HepG2 (cell line): ENCODE data around the gene FANK1. TPM values are rescaled to one million over a fixed set of nuclear protein-coding genes. Genes with fewer than 3 reads are reported as not detected.

Experiments
- ATAC-seq: fragments of 200-7000 bp; cut with Tn5 transposase; 3 replicates; pipeline ENCODE4 v1.9.1; 2020; ENCODE audit warnings: mild to moderate bottlenecking, moderate library complexity
- BruUV-seq: library from RNA; stranded (reverse); fragments of 400-500 nt; replicated peaks from 2 replicates; lab custom pipeline; 2021; lab: Mats Ljungman, UMichigan
- CTCF ChIA-PET: fragments of 300-600 bp; formaldehyde crosslinking; extraction: SDS; loops from one replicate; lab custom pipeline; 2021; ENCODE audit warnings: low total read pairs, inconsistent platforms, low intra/inter-chr PET ratio; lab: Yijun Ruan, JAX
- POLR2A ChIA-PET: fragments of 350-600 bp; sonication (Branson Sonifier 250); formaldehyde crosslinking; loops from one replicate; lab custom pipeline; 2020; ENCODE audit warnings: antibody characterized with exemption, inconsistent platforms; lab: Yijun Ruan, JAX
- DNase-seq: peaks from one replicate; pipeline ENCODE4 v3.0.0-alpha.2; 2015; ENCODE audit warnings: low spot score
- FAIRE-seq: peaks from 3 replicates; lab custom pipeline; 2011; peaks lifted over from hg19 to GRCh38; lab: Jason Lieb, UNC
- H2AFZ ChIP-seq: one replicate; pipeline ENCODE4 v1.6.1; 2011; ENCODE audit warnings: low read length, inconsistent platforms
- H3K27ac ChIP-seq: fragments of 300-600 bp; 3 replicates; pipeline ENCODE4 v1.8.0; 2011; ENCODE audit warnings: mixed run types, mild to moderate bottlenecking, mixed read lengths, low read length, inconsistent platforms; ENCODE audit not compliant: insufficient read depth; ENCODE audit errors: extremely low read length
- H3K27me3 ChIP-seq, 2 experiments: fragments of 200-600 bp in 1 of 2; 2 replicates in 1 of 2; 3 replicates in 1 of 2; pipeline versions ENCODE4 v1.6.0 to v1.8.0; 2011; ENCODE audit warnings: low read length in 2 of 2, mild to moderate bottlenecking in 2 of 2, moderate library complexity in 2 of 2, inconsistent platforms in 1 of 2; ENCODE audit not compliant: insufficient read depth in 2 of 2, control insufficient read depth in 1 of 2
- H3K36me3 ChIP-seq, 2 experiments: fragments of 200-600 bp in 1 of 2; replicated peaks in 1 of 2; 2 replicates in 1 of 2; 3 replicates in 1 of 2; pipeline versions ENCODE4 v1.5.1 to v1.8.0; 2011; ENCODE audit warnings: low read length in 2 of 2, inconsistent platforms in 1 of 2; ENCODE audit not compliant: insufficient read depth in 2 of 2, control insufficient read depth in 1 of 2
- H3K4me1 ChIP-seq: 2 replicates; pipeline ENCODE4 v1.5.1; 2012; ENCODE audit warnings: low read length, inconsistent platforms; ENCODE audit not compliant: insufficient read depth
- H3K4me2 ChIP-seq: 2 replicates; pipeline ENCODE4 v1.6.0; 2011; ENCODE audit warnings: low read depth, low read length, inconsistent platforms
- H3K4me3 ChIP-seq, 3 experiments: fragments of 200-600 bp in 1 of 3; sonication (generic), shearing (Covaris generic) in 1 of 3; replicated peaks in 1 of 3; 2 replicates each; pipeline ENCODE4 v1.5.1; 2011 to 2016; ENCODE audit warnings: low read length in 3 of 3, inconsistent platforms in 2 of 3, low read depth in 2 of 3, mild to moderate bottlenecking in 2 of 3, control low read depth in 1 of 3, mixed read lengths in 1 of 3; ENCODE audit not compliant: insufficient read depth in 1 of 3
- H3K79me2 ChIP-seq: one replicate; pipeline ENCODE4 v1.6.1; 2011; ENCODE audit warnings: low read length, inconsistent platforms; ENCODE audit not compliant: insufficient read depth
- H3K9ac ChIP-seq: 2 replicates; pipeline ENCODE4 v1.6.0; 2011; ENCODE audit warnings: mild to moderate bottlenecking, low read depth, low read length, inconsistent platforms; ENCODE audit not compliant: insufficient read depth
- H3K9me3 ChIP-seq: 2 replicates; pipeline ENCODE4 v1.5.1; 2012; ENCODE audit warnings: mild to moderate bottlenecking, low read length
- H4K20me1 ChIP-seq: 2 replicates; pipeline ENCODE4 v1.6.0; 2011; ENCODE audit warnings: inconsistent platforms, mild to moderate bottlenecking, low read length, moderate library complexity; ENCODE audit not compliant: insufficient read depth
- NR1H2 ChIP-seq: sonication (generic); formaldehyde crosslinking; IDR thresholded peaks from 2 replicates; pipeline ENCODE4 v1.8.1; 2022; ENCODE audit warnings: low read depth, missing genetic modification reagents, borderline replicate concordance
- SPEN ChIP-seq: sonication (generic); formaldehyde crosslinking; IDR thresholded peaks from 2 replicates; pipeline ENCODE4 v1.5.1; 2020; ENCODE audit warnings: low read depth, mild to moderate bottlenecking, missing genetic modification reagents
- SUZ12 ChIP-seq: fragments of 150-350 bp; IDR thresholded peaks from 2 replicates; pipeline ENCODE4 v1.6.1; 2014; ENCODE audit warnings: low read depth, low read length
- ZFP1 ChIP-seq: IDR thresholded peaks from 2 replicates; pipeline ENCODE4 v1.6.1; 2016
- ZNF235 ChIP-seq: sonication (generic); formaldehyde crosslinking; IDR thresholded peaks from 2 replicates; pipeline ENCODE4 v1.8.1; 2023; ENCODE audit warnings: mild to moderate bottlenecking, missing genetic modification reagents, borderline replicate concordance
- ZNF318 ChIP-seq: sonication (generic); formaldehyde crosslinking; IDR thresholded peaks from 2 replicates; pipeline ENCODE4 v1.4.0; 2020; ENCODE audit warnings: mild to moderate bottlenecking, missing genetic modification reagents
- ZNF430 ChIP-seq: sonication (generic); formaldehyde crosslinking; IDR thresholded peaks from 2 replicates; pipeline ENCODE4 v1.9.0; 2021; ENCODE audit warnings: mild to moderate bottlenecking, missing genetic modification reagents
- ZNF441 ChIP-seq: sonication (generic); formaldehyde crosslinking; IDR thresholded peaks from 2 replicates; pipeline ENCODE4 v1.7.0; 2021; ENCODE audit warnings: missing genetic modification reagents, borderline replicate concordance
- ZNF503 ChIP-seq: sonication (generic); formaldehyde crosslinking; IDR thresholded peaks from 2 replicates; pipeline ENCODE4 v1.4.0; 2020; ENCODE audit warnings: missing genetic modification reagents
- WGBS: methylation state at CpG from one replicate; pipeline ENCODE4 v1.1.6; 2017; ENCODE audit warnings: low lambda C conversion rate; 5-methylcytosine and 5-hydroxymethylcytosine counted together
- in situ Hi-C: cut with HindIII; loops from 2 replicates; pipeline ENCODE4 v1.10.0; 2017; ENCODE audit warnings: low pct_unique_long_range_greater_than_20kb; ENCODE audit not compliant: extremely low pct_ligation_motif_present
- intact Hi-C: fragments of 100-400 bp; cut with micrococcal nuclease; formaldehyde crosslinking; loops from one replicate; pipeline ENCODE4 v1.10.0; 2022; ENCODE audit not compliant: unreplicated experiment
- polyA plus RNA-seq, 8 experiments: library from polyadenylated mRNA; depleted of rRNA in 3 of 8; stranded (reverse) in 7 of 8; unstranded in 1 of 8; fragments of >200 nt; fragmentation: Illumina TruSeq in 4 of 8; extraction: Trizol in 4 of 8; gene quantifications; 2 replicates each; pipeline versions ENCODE4 v1.2.1 to v1.2.3, GENCODE V29; 2011 to 2016; ENCODE audit warnings: low read depth in 4 of 8, missing spikeins in 1 of 8, mixed read lengths in 1 of 8; ENCODE audit not compliant: insufficient read depth in 1 of 8
- total RNA-seq, 5 experiments: library from RNA; depleted of rRNA; stranded (reverse); fragments of >200 nt; fragmentation: Illumina TruSeq; extraction: Trizol; gene quantifications; 2 replicates each; pipeline ENCODE4 v1.2.3, GENCODE V29; 2016; ENCODE audit warnings: low read depth in 1 of 5

Gene FANK1
- total and polyA plus RNA-seq, 2 of the 13 experiments (the other 11 are each of a cell fraction or from before 2014, with no cell fraction given) = 0.22 TPM; not detected in 1

DNA sequence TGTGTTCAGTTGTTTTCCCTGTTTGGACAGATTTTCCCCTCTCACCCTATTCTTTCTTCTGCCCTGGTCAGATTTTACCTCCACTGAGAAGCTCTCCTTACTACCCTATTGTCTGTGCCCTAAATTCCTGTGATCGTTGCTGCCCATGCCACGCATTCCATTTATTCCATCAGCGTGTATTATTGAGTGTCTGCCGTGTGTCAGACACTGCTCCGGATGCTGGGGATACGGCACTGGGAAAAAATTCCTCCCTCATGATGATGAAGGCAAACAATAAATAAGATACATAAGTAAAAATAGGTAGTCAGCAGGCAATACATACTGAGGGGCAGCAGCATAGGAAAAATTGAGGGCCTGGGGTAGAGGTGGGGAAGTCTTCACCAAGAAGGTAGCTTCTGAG, 86.8 kb downstream of the FANK1 start:
- H3K27ac ChIP-seq = no peak overlapping the region
- no peaks in the 10 kb centered on the region for H3K36me3 ChIP-seq
- H3K4me1 ChIP-seq = no peaks in the 10 kb centered on the region
- DNase-seq = no peak
- H3K4me3 ChIP-seq = no peak overlapping the region
- ChIA-PET POLR2A (no interaction called here), CTCF (interaction anchor here (2.2 kb wide), 1 partner anchor 521 kb away, joined by 16 read pairs; no protein-coding TSS in a partner anchor)
- no peak for TF ChIP-seq ZNF430
- TF ChIP-seq ZFP1 (CRISPR knock-in tag) = no peak
- TF ChIP-seq ZNF441 = no peak
- TF ChIP-seq ZNF503 (CRISPR knock-in tag) = no peak
- TF ChIP-seq SPEN = no peak
- no peak for TF ChIP-seq SUZ12
- TF ChIP-seq ZNF235 (CRISPR knock-in tag) = no peak
- TF ChIP-seq NR1H2 (CRISPR knock-in tag) = no peak
- no peak for TF ChIP-seq ZNF318 (CRISPR knock-in tag)
- H3K9ac ChIP-seq = no peak overlapping the region
- ATAC-seq = no peak
- 1% methylated on average over 6 of the region's 6 CpGs for WGBS
- H4K20me1 ChIP-seq = no peaks in the 10 kb centered on the region
- H3K4me2 ChIP-seq = no peak overlapping the region
- peaks cover 1 to 21% of the 10 kb centered on the region in 2 experiments; a peak in 4 of 5 replicates for H3K27me3 ChIP-seq
- in situ Hi-C loops = loop anchor here (10.0 to 25.0 kb wide), 2 partner anchors 404 to 762 kb away; partner anchors contain the start of gene ADAM12
- FAIRE-seq = no peak
- no TSS peak for BruUV-seq
- H3K79me2 ChIP-seq = no peaks in the 10 kb centered on the region
- no peaks in the 10 kb centered on the region for H3K9me3 ChIP-seq
- H2AFZ ChIP-seq = no peak overlapping the region
- intact Hi-C loops = loop anchor here (5.0 kb wide), 2 partner anchors 116 to 764 kb away; no protein-coding TSS in a partner anchor
